Stomach (tissue), 4 donors: ENCODE results near the gene SMYD3.

ENCODE experiments used
- CTCF ChIP-seq, 7 experiments: fragments of 450-650 bp in 4 of 7; fragments of 200-600 bp in 3 of 7; sonication (generic) in 3 of 7; IDR thresholded peaks; one replicate each; pipeline ENCODE4 v1.5.1; 2016 to 2019; ENCODE audit warnings: antibody characterized with exemption in 7 of 7, control low read depth in 2 of 7, mild to moderate bottlenecking in 1 of 7
- POLR2AphosphoS5 ChIP-seq, 3 donors: sonication (generic); formaldehyde crosslinking; IDR thresholded peaks; one replicate each; pipeline ENCODE4 v1.6.1; 2016; ENCODE audit warnings: antibody characterized with exemption in 3 of 3

GRCh38 chr1:246532519-246532918 is 25.4 kb upstream of the SMYD3 start:
- TF ChIP-seq CTCF (IDR thresholded peaks at IDR 0.05) (no peak), POLR2AphosphoS5 (IDR thresholded peaks at IDR 0.05) (no peak)
